ENCODE measurements around the gene ZNF385A. TPM values are rescaled to one million over a fixed set of nuclear protein-coding genes. Genes with fewer than 3 reads are reported as not detected.

The ZNF385A gene
- total and polyA plus RNA-seq, 9 of the 15 experiments (the other 6 are each of a cell fraction or from before 2014, with no cell fraction given) = 1.0 to 111 (median 7.7) TPM

DNA sequence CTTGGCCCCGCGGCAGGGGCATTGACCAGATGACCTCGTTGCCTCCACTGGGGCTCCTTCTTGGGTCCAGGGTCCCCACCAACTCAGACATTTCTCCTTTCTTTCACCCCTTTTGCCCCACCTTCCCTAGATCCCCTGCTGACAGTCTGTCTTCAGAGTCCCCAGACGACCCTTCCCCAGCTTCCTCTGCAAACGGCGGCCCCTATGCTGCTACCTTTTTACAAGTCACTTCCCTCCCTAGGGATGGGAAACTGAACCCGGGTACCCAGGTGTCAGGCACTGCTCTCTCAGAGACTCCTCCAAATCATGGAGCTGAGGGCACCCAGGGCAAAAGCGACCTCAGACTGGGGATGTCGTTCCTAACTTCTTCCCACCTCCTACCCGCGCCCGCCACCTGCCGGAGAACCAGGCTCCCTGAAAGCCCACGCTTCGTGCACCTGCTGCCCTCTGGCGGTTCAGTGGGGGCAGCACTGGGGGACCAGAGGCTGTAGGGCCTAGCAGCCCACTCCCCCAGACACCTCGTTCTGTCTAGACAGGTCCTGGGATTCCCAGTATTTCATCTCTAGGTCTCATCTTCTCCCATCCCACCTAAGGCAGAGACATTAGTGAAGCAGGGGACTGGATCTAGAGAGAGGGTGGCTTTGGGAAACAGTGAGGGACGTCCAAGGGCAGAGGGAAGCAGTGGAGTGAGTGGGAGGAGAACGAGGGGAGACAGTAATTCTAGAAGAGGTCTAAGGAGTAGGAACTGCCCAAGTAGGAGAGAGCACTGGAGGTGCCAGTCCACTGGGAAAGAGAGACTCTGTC lies 4.9 kb downstream of the ZNF385A start (continued):
- TF ChIP-seq RREB1 (CRISPR knock-in tag; IDR thresholded peaks at IDR 0.05) (no peak), LCOR (CRISPR knock-in tag; IDR thresholded peaks at IDR 0.05) (peak; percentile 78; the same call in 1 of the 2 replicates), ELF2 (CRISPR knock-in tag; IDR thresholded peaks at IDR 0.05) (no peak), TFAP4 (CRISPR knock-in tag; IDR thresholded peaks at IDR 0.05; ENCODE audit: borderline replicate concordance) (peak; percentile 75; the same call in 1 of the 2 replicates), SMARCA5 (IDR thresholded peaks at IDR 0.05) (peak; percentile 54; the same call in 1 of the 2 replicates), GATAD2B (IDR thresholded peaks at IDR 0.05; ENCODE audit: borderline replicate concordance) (peak; percentile 78), SMARCC2 (IDR thresholded peaks at IDR 0.05; ENCODE audit: low read depth) (0 out of 2 replicates have a peak, but pooled peaks have one; percentile 29), PURB (CRISPR knock-in tag; IDR thresholded peaks at IDR 0.05; ENCODE audit: low read depth) (no peak), ZNF589 (CRISPR knock-in tag; IDR thresholded peaks at IDR 0.05; ENCODE audit: low read depth) (no peak), RBM15 (IDR thresholded peaks at IDR 0.05; ENCODE audit: insufficient read depth, low read length) (no peak), FOXP4 (CRISPR knock-in tag; IDR thresholded peaks at IDR 0.05; ENCODE audit: borderline replicate concordance) (no peak)
- TF ChIP-seq, protein P1, sequence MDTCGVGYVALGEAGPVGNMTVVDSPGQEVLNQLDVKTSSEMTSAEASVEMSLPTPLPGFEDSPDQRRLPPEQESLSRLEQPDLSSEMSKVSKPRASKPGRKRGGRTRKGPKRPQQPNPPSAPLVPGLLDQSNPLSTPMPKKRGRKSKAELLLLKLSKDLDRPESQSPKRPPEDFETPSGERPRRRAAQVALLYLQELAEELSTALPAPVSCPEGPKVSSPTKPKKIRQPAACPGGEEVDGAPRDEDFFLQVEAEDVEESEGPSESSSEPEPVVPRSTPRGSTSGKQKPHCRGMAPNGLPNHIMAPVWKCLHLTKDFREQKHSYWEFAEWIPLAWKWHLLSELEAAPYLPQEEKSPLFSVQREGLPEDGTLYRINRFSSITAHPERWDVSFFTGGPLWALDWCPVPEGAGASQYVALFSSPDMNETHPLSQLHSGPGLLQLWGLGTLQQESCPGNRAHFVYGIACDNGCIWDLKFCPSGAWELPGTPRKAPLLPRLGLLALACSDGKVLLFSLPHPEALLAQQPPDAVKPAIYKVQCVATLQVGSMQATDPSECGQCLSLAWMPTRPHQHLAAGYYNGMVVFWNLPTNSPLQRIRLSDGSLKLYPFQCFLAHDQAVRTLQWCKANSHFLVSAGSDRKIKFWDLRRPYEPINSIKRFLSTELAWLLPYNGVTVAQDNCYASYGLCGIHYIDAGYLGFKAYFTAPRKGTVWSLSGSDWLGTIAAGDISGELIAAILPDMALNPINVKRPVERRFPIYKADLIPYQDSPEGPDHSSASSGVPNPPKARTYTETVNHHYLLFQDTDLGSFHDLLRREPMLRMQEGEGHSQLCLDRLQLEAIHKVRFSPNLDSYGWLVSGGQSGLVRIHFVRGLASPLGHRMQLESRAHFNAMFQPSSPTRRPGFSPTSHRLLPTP (IDR thresholded peaks at IDR 0.05; ENCODE audit: borderline replicate concordance, extremely low read depth, insufficient read length) = no peak
- TF ChIP-seq, protein P2, sequence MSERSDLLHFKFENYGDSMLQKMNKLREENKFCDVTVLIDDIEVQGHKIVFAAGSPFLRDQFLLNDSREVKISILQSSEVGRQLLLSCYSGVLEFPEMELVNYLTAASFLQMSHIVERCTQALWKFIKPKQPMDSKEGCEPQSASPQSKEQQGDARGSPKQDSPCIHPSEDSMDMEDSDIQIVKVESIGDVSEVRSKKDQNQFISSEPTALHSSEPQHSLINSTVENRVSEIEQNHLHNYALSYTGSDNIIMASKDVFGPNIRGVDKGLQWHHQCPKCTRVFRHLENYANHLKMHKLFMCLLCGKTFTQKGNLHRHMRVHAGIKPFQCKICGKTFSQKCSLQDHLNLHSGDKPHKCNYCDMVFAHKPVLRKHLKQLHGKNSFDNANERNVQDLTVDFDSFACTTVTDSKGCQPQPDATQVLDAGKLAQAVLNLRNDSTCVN (CRISPR knock-in tag; IDR thresholded peaks at IDR 0.05) = no peak
